ENCODE measurements around the gene RAD51B.

The RAD51B gene

DNA sequence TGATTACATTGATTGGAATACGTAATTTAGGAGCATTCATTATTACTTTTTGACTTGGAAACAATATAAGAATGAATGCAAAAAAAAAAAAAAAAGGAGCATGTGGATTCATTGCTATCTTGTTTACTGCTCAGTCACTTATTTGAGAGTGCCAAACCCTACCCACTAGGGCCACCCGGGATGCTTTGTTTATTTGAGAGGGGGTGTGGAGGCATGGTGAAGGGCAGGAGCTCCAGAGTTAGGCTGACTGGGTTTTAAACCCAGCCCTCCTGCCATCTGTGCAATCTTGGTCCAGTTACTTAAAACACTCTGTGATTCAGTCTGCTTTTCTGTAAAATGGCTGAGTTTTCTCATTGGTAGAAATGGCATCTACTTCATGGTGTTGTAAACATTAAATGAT, 195.2 kb downstream of the RAD51B start:
- H2AFZ ChIP-seq (ENCODE audit: low read length) = no peak overlapping the region
- no peak overlapping the region for H3K9ac ChIP-seq (ENCODE audit: low read length)
- no peaks in the 10 kb centered on the region for H3K9me2 ChIP-seq (replicated peaks; ENCODE audit: insufficient read depth, low read length)
- no peaks in the 10 kb centered on the region for H3K27me3 ChIP-seq (replicated peaks; ENCODE audit: insufficient read depth, low read length)
- H3K27ac ChIP-seq (ENCODE audit: low read length) = no peak overlapping the region
- no peaks in the 10 kb centered on the region for H3K9me3 ChIP-seq (replicated peaks; ENCODE audit: insufficient read depth, low read length)
- H3K4me1 ChIP-seq (ENCODE audit: low read length) = no peaks in the 10 kb centered on the region
- H3K4me3 ChIP-seq (ENCODE audit: low read length) = no peak overlapping the region
- no peaks in the 10 kb centered on the region for H3K36me3 ChIP-seq (replicated peaks; ENCODE audit: insufficient read depth, low read length)
- no peak for DNase-seq
- H3K79me2 ChIP-seq (ENCODE audit: low read length) = no peaks in the 10 kb centered on the region
- H3K4me2 ChIP-seq (ENCODE audit: low read depth, low read length) = no peak overlapping the region
- no peaks in the 10 kb centered on the region for H4K20me1 ChIP-seq (ENCODE audit: insufficient read depth, low read length)
- no peaks in the 10 kb centered on the region for H3F3A ChIP-seq (ENCODE audit: insufficient read depth, low read length)
- TF ChIP-seq EZH2phosphoT487 (IDR thresholded peaks at IDR 0.05; ENCODE audit: low read length) = no peak
- TF ChIP-seq CTCF (IDR thresholded peaks at IDR 0.05; ENCODE audit: low read length) = no peak
- no peak for TF ChIP-seq EZH2 (optimal IDR thresholded peaks at IDR 0.05; ENCODE audit: low read depth, low read length)

DNA sequence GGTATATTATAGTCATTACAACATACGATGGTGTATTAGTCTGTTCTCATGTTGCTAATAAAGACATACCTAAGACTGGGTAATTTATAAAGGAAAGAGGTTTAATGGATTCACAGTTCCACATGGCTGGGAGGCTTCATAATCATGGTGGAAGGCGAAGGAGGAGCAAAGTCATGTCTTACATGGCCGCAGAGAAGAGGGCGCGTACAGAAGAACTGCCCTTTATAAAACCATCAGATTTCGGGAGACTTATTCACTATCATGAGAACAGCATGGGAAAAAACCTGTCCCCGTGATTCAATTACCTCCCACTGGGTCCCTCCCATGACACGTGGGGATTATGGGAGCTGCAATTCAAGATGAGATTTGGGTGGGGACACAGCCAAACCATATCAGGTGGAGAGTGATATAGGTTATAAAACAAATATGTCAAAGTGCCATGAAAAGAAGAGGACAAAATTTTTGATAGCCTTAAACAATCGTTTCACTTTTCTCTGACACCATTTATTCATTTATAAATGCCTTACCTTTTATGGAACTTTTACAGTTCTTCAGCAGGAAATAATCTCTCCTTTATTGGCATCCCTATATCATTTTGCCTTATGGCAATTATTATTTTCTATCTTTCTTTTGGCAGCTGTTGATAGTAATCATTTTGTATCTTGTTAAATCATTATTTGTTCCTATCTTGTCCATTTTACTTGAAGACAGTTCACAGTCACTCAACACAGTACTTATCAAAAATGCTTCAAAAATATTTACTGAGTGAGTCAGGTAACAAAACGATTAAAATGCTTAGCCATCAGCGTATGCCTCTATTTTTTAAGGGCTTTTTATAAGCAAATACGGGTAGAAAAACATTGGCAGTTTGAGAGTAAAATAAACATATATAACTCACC, 196.0 kb downstream of the RAD51B start:
- no peak overlapping the region for H3K4me2 ChIP-seq (ENCODE audit: low read depth, low read length)
- H3F3A ChIP-seq (ENCODE audit: insufficient read depth, low read length) = no peaks in the 10 kb centered on the region
- H3K4me3 ChIP-seq (ENCODE audit: low read length) = no peak overlapping the region
- H3K4me1 ChIP-seq (ENCODE audit: low read length) = no peaks in the 10 kb centered on the region
- no peaks in the 10 kb centered on the region for H3K79me2 ChIP-seq (ENCODE audit: low read length)
- no peaks in the 10 kb centered on the region for H3K9me2 ChIP-seq (replicated peaks; ENCODE audit: insufficient read depth, low read length)
- no peaks in the 10 kb centered on the region for H3K36me3 ChIP-seq (replicated peaks; ENCODE audit: insufficient read depth, low read length)
- TF ChIP-seq CTCF (IDR thresholded peaks at IDR 0.05; ENCODE audit: low read length) = no peak
- TF ChIP-seq EZH2 (optimal IDR thresholded peaks at IDR 0.05; ENCODE audit: low read depth, low read length) = no peak
- no peak for TF ChIP-seq EZH2phosphoT487 (IDR thresholded peaks at IDR 0.05; ENCODE audit: low read length)
- no peaks in the 10 kb centered on the region for H4K20me1 ChIP-seq (ENCODE audit: insufficient read depth, low read length)
- DNase-seq = no peak
- H2AFZ ChIP-seq (ENCODE audit: low read length) = no peak overlapping the region
- H3K9me3 ChIP-seq (replicated peaks; ENCODE audit: insufficient read depth, low read length) = no peaks in the 10 kb centered on the region
- H3K9ac ChIP-seq (ENCODE audit: low read length) = no peak overlapping the region
- no peak overlapping the region for H3K27ac ChIP-seq (ENCODE audit: low read length)
- no peaks in the 10 kb centered on the region for H3K27me3 ChIP-seq (replicated peaks; ENCODE audit: insufficient read depth, low read length)

- Histone ChIP-seq H4K20me1 (ENCODE audit: insufficient read depth, low read length) (no peaks in the 10 kb centered on the region), H3K79me2 (ENCODE audit: low read length) (no peaks in the 10 kb centered on the region), H3K27me3 (replicated peaks; ENCODE audit: insufficient read depth, low read length) (no peaks in the 10 kb centered on the region), H3F3A (ENCODE audit: insufficient read depth, low read length) (no peaks in the 10 kb centered on the region), H3K9me2 (replicated peaks; ENCODE audit: insufficient read depth, low read length) (no peaks in the 10 kb centered on the region), H3K4me3 (ENCODE audit: low read length) (no peak overlapping the region), H3K36me3 (replicated peaks; ENCODE audit: insufficient read depth, low read length) (no peaks in the 10 kb centered on the region), H2AFZ (ENCODE audit: low read length) (no peak overlapping the region), H3K27ac (ENCODE audit: low read length) (no peak overlapping the region), H3K4me1 (ENCODE audit: low read length) (no peaks in the 10 kb centered on the region), H3K9ac (ENCODE audit: low read length) (no peak overlapping the region), H3K9me3 (replicated peaks; ENCODE audit: insufficient read depth, low read length) (no peaks in the 10 kb centered on the region), H3K4me2 (ENCODE audit: low read depth, low read length) (no peak overlapping the region)
- no peak for DNase-seq
- TF ChIP-seq EZH2 (optimal IDR thresholded peaks at IDR 0.05; ENCODE audit: low read depth, low read length) (no peak), CTCF (IDR thresholded peaks at IDR 0.05; ENCODE audit: low read length) (no peak), EZH2phosphoT487 (IDR thresholded peaks at IDR 0.05; ENCODE audit: low read length) (no peak)
Observed at GRCh38 chr14:68016255-68016914, 196.8 kb downstream of the RAD51B start.
